Fibroblast of skin of abdomen (primary cell): ENCODE data around the gene ECHS1.
A peak's percentile ranks its signal among the peaks of the same experiment; 100 is the strongest.
"Not testable (repeated sequence)": the region's sequence is repeated elsewhere in the genome, so short reads cannot be mapped to it uniquely, and the experiment has no call there.

ENCODE experiments used
- DNase-seq: peaks from one replicate; pipeline ENCODE4 v3.0.0-alpha.2; 2013

The ECHS1 gene

DNA sequence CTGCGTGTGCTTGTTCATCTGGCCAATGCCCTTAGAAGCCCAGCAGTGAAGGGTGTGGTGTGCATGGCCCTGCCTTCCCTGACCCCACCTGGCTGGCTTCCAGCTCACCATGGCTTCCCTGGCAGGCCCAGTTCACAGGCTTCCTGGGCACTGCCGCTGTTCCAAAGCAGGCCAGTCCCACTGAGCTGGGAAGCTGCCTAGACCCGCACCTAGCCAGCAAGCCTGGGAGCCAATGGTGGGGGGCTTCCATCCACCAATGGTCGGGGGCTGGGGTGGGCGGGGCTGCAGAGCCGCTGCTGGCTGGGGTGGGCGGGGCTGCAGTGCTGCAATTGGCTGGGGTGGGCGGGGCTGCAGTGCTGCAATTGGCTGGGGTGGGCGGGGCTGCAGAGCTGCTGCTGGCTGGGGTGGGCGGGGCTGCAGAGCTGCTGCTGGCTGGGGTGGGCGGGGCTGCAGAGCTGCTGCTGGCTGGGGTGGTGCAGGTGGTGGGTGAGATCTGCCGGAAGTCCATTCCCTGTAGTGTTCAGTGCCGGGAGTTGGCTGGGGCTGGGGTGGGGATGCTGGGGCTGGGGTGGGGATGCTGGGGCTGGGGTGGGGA, 48.9 kb downstream of the ECHS1 start:
- peak; percentile 15 for DNase-seq

- DNase-seq: not testable (repeated sequence)
Observed at GRCh38 chr10:133322064-133322709, 51.0 kb downstream of the ECHS1 start.

GRCh38 chr10:133320852-133321422, 52.2 kb downstream of the ECHS1 start:
- not testable (repeated sequence) for DNase-seq

- DNase-seq: peak; percentile 36
Observed at GRCh38 chr10:133318494-133319127, 54.5 kb downstream of the ECHS1 start.

DNA sequence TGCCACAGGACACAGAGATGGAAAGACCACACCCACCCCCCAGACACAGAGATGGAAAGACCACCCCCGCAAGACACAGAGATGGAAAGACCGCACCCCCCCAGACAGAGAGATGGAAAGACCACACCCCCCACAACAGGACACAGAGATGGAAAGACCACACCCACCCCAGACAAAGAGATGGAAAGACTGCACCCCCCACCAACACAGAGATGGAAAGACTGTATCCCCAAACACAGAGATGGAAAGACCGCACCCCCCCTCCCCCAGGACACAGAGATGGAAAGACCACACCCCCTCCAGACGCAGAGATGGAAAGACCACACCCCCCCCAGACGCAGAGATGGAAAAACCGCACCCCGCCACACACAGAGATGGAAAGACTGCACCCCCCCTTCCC, 56.4 kb downstream of the ECHS1 start:
- DNase-seq: no peak

- DNase-seq: no peak
Observed at GRCh38 chr10:133316266-133316665, 56.9 kb downstream of the ECHS1 start.

DNA sequence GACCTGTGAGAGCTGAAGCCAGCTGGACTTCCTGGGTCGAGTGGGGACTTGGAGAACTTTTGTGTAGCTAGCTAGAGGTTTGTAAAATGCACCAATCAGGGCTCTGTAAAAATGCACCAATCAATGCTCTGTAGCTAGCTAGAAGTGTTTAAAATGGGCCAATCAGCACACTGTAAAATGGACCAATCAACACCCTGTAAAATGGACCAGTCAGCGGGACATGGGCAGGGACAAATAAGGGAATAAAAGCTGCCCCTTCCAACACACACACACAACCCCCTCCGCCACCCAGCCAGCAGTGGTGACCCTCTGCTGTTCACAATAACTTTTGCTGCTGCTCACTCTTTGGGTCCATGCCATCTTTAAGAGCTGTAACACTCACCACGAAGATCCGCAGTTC, 57.3 kb downstream of the ECHS1 start:
- DNase-seq: no peak

DNA sequence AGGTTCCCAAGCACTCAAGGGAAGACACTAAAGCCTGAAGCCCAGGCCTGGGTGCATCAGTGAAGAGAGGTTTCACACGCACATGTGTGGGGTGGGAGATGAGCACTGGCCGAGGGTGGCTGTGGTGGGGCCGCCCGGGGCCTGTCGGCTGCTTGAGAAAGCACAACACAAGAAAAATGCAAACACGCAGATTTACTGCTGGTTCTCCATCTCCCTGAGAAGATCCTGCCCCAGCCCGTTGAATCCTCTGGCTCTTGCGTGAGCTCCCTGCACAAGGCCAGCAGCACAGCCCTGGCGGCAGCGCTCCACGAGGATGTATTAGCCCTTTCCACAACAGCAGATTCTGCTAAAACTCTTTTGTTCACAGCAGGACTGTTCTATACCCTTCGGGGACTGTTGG, 58.2 kb downstream of the ECHS1 start:
- DNase-seq: no peak

- no peak for DNase-seq
Observed at GRCh38 chr10:133313192-133313591, 60.0 kb downstream of the ECHS1 start.

GRCh38 chr10:133312769-133313145, 60.4 kb downstream of the ECHS1 start:
- no peak for DNase-seq
